HG02970 (cell line): Measurements from ENCODE around the gene PDIA6.
"Not testable (repeated sequence)": the region's sequence is repeated elsewhere in the genome, so short reads cannot be mapped to it uniquely, and the experiment has no call there.

Source experiments
- ATAC-seq: cut with Tn5 transposase; IDR thresholded peaks from one replicate; pipeline ENCODE4 v1.9.1; 2021; ENCODE audit warnings: mild to moderate bottlenecking, moderate library complexity, moderate number of reproducible peaks; ENCODE audit not compliant: unreplicated experiment, low FRiP score

Gene PDIA6

GRCh38 chr2:10785260-10785659 lies 27.3 kb downstream of the PDIA6 start:
- no peak for ATAC-seq

GRCh38 chr2:10784719-10785118 lies 27.9 kb downstream of the PDIA6 start:
- ATAC-seq = no peak

DNA sequence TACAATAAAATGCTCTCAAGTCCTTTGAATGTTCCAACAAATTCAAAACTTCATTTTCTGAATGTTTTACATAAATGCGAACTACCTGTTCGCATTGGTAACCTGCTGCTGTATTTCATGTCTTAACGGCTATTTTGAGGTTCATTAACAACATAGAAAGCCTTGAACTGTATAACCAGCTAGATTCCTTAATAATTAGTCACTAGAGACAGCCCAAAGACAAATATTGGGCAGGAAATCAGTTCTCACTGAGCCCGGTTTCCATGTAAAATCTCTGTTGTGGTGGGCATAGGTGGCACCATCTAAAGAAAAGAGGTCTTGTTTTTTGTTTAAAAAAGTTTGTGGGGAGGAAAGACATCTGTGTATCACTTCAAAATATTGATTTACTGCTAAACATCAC lies 29.2 kb downstream of the PDIA6 start:
- ATAC-seq = no peak

GRCh38 chr2:10781746-10782145 lies 30.8 kb downstream of the PDIA6 start:
- ATAC-seq = no peak

DNA sequence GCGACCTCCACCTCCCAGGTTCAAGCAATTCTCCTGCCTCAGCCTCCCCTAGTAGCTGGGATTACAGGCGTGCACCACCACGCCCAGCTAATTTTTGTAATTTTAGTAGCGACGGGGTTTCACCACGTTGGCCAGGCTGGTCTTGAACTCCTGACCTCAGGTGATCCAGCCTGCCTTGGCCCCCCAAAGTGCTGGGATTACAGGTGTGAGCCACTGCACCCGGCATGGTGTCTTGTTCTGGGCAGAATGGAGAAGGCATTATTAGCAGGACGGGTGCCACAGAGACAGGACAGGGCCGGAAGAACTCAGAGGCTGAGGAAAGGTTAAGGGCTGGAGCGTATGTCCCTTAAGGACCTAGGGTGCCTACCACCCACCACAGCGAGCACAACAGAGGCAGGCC lies 31.8 kb downstream of the PDIA6 start:
- not testable (repeated sequence) for ATAC-seq

GRCh38 chr2:10780491-10780820 lies 32.1 kb downstream of the PDIA6 start:
- ATAC-seq = no peak

DNA sequence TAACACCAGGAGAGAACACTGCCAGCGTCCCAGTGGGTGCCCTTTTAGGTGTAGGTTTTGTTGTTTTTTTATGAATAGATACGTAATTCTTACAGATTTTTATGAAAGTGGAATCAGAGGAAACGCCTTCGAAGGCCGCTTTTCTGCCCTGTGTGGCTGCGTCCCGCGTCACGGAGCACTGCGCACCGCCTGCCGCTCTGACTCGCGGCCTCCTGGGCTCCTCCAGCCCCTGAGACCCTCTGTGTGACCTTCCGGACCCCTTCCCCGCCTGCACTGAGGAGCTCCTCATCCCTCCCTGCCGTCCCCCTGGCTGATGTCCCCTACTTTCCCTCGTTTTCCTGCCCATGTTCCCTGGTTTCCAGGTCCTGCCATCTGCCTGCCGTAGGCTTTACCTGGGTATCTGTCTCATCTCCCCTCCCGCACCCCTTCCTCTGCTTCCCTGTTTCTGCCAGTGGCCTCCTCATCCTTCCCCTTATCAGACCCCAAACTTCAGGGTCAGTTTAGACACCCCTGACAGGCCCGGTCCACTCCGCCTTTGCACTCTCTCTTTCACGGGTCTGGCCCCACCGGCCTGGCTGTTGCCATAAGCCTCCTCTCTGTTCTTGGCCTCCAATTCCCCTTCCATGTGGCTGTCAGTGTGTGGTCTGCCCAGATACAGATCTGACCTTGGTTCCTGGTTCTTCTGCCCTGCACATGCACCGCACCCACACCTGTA lies 32.7 kb downstream of the PDIA6 start:
- no peak for ATAC-seq

- no peak for ATAC-seq
Measured at GRCh38 chr2:10778724-10779115, 33.9 kb downstream of the PDIA6 start.

DNA sequence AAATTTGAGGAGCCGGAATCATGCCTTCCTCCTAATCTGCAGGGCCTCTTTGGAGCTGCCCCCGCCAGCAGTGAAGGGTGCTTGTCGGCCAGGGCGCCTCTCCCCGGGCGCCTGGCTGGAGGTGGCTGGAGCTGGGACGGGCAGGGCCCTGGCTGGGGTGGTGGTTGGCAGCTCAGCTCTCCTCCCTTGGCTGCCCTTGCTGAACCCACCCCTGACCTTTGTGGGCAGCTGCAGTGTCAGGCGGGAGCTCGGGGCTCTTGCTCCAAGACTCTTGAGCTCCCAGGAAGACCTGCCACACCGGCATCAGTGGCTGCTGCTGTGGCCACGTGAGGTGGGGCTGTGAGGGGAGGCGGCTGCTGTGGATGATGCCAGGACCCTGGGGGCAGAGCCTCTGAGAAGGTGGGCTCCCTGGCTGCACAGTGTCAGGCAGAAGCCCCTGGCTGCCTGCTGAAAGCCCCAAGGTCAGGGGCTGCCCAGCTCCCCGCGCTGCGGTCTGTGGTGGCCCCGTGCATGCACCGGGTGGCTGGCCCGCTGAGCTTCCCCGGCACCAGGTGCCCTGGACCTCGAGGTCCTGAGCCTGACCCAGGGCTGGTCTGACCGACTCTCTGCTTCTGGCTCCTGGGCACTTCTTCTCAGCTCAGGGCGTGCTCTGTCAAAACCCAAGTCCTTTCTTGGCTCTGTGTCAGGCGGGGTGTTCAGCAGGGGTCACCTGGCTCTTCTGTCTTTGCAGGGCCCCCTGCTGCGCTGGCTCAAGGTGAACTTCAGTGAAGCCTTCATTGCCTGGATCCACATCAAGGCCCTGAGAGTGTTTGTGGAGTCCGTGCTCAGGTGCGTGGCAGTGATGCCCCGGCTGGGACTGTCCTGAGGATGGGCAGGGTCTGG lies 34.5 kb downstream of the PDIA6 start:
- ATAC-seq = no peak

- no peak for ATAC-seq
Measured at GRCh38 chr2:10777111-10777841, 35.3 kb downstream of the PDIA6 start.

DNA sequence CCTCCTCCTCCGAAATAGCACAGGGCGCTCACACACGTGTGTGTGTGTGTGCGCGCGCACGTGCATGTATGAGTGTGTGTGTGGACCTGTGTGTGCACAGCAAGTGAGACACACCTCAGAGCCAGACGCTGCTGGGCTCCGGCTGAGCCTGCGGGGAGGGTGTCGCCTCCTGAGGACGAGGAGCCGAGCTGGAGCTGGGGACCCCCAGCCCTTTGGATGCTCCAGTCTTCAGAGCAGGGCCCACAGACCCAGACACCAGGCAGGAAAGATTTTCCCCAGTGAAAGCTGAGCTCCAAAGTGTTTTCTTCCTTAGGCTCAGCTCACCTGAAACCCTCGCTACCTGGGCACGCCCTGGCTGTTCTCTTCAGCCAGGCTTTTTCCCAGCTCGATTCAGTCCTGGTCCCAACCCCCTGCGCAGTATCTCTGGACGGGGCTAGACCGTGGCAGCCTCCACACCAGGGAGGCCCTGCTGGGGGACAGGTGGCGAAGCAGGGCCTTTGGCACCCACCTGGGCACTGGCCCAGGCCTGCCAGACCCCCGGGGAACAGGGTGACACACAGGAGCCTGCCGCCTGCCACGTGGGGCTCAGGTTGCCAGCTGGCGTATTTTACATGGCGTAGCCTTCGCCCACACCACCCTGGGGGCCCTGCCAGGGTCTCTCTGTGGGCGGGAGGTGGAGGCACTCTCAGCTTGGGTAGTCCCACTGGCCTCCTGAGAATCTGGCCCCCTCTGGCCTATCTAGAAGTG lies 36.2 kb downstream of the PDIA6 start:
- no peak for ATAC-seq

DNA sequence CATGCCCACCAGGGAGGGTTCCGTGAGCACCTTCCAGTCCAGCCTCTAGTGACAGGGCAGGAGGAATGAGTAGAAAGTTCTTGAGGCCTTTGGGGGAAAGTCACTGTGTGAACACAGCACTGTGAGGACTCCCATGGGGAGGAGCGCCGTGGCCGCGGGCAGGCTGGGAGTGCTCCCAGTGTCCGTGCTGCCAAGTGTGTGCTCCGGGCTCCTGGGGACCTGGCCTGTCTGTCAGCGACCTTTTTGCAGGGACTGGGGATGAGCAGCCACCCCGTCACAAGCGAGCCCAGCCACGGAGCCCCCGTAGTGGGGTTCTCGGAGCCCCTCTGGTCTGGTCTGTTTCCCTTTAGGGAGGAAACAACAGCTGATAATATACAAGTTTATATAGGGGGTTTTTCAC lies 36.8 kb downstream of the PDIA6 start:
- no peak for ATAC-seq

GRCh38 chr2:10775021-10775780 lies 37.4 kb downstream of the PDIA6 start:
- ATAC-seq = no peak

DNA sequence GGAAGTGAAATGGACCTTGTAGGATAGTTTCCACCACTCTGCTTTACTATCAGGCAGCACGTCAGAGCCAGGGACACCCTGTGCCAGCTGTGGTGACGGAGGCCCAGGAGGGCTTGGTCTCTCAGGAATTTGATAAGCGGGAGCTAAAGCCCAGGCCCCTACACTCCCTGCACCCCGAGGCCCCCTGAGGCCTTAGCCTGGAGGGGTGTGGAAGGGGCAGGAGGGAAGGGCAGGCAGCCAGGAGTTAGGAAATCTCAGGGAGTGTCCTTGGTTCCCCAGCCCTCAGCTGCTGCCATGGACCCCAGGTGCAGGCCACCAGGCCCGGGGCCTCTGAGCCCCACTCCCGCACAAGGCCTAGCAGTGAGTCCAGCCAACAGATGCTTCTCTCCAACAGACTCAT lies 38.2 kb downstream of the PDIA6 start:
- ATAC-seq = no peak

DNA sequence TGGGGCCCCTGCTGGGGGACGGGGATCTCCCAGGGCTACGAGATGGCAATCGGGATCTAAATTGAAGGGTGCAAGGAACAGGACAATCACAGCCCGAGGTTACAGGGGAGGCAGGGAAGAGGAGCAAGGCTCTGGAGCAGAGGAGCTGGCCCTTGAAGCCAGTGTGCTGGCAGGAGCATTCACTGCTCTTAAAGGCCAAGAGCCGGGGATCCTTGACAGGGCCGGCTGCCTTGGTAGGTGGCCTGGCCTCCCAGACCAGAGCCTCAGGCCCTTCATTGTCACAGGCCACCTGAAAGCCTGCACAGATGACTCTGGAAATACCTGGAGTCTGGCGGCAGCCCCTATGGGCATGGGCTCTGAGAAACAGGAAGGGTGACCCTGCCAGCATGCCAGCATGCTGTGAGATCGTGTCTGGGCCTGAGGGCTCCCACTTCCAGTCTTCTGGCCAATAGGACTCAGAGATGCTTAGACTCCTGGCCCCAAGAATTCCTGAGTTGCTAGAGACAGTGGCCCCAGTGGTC lies 38.7 kb downstream of the PDIA6 start:
- no peak for ATAC-seq

DNA sequence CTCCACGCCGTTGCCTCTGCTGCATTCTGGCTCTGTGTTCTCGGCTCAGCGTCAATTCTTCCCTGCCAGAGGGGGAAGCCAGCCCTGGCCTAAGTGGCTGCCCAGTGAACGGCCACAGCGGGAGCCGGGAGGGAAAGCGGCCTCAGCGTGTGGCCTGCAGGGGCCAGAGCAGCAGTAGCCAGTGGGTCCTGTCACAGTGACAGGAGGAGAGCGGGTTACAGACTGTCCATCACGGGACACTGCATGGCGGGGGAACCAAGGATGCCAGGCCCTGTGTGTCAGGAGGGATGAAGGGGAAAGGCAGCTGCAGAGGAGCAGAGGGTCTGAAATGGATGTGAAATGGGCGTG lies 39.7 kb downstream of the PDIA6 start:
- ATAC-seq = no peak

DNA sequence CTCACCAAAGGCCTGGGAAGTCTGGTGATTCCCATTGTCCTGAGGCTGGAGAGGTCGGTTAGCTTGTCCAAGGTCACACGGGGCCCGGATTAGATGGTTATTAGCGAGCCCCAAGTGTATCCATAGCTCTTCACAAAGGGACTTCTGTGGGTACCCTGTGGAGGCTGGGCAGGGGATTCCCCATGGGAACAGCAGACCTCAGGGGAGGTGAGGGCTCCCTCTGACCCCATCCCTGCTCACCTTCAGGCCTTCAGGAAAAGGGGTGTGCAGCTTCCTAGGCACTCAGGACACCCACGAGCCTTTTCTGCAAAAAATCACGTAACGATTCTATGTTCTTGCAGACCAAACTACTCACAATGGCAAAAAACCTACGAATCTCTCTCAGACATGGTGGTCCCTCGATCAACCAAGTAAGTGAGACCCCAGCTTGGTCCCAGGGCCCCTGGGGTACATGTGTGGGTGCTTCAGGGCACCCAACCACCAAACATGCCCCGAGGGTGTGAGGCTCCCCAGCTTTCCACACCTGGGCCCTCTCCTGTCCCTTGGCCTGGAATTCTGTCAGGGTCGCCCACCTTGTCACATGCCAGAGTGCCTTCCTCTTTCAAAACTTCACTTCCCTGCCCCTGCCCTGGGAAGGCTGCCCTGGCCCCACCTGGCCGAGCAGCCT lies 40.3 kb downstream of the PDIA6 start:
- ATAC-seq = no peak

DNA sequence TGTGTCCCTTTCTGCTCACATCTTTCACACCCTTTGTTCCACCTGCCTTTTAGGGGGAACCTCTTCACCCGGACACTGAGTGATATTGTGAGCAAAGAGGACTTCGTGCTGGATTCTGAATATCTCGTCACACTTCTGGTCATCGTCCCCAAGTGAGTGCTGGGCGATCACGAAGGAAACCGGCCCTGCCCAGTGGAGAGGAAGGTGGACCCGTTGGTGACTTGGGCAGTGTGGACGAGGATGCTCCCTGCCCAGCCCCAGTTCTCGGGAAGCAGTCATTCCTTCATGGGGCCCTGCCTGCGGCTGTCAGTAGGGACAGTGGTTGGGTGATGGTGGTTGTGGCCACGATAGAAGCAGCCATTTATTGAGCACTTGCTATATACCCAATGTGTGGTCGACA lies 40.8 kb downstream of the PDIA6 start:
- no peak for ATAC-seq
